ENCODE results near the gene PARD6B. TPM values are rescaled to one million over a fixed set of nuclear protein-coding genes. Genes with fewer than 3 reads are reported as not detected.

PARD6B gene
- 50.8 TPM for total RNA-seq

DNA sequence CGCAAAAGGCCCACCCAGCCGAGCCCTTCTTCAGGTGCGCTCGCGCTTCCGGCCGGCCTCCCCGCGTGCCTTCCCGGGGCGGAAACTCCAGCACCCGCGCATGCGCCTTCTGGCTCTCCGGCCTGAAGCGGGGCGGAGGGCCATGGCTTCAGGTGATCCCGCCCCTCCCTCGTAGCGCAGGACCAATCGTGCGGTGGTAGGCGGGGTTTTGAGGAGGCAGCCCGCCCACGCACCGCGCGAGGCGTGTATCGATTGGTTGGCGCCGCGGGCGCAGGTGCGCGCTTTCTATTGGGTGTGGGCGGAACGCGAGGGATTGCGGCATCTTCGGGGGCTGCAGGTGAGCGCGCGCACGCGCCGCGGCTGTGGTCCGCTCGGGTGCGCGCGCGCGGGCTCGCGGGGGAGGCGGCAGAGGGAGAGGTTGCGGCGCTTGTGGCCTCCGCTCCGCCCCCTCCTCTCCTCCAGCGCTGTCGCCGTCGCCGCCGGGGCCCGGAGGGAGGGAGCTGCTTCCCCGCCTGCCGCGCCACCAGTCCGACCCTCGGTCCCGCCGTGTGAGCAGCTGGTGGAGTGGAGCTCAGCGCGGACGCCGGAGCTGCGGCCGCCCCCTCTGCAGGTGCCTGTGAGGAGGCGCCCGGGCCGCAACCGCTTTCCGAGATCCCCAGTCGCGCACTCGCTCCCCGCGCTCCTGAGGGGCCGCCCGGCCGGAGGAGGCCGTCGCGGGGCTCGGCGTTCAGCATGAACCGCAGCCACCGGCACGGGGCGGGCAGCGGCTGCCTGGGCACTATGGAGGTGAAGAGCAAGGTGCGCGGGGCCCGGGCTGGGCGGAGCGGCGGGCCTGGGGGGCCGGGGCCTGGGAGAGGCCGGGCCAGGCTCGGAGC lies at the start of gene PARD6B:
Gene PARD6B (plus strand): TSS at position 526 of the 875 bp plus-strand sequence. CDS start 207 bp downstream, at position 733.

GRCh38 chr20:50690650-50691572 lies 40.5 kb upstream of the PARD6B start, which contains the start of gene RIPOR3:
Gene RIPOR3 (minus strand): TSS chr20:50691542. CDS start chr20:50691128, 414 bp downstream.

GRCh38 chr20:50794846-50795634 lies 63.7 kb downstream of the PARD6B start, which contains the start of gene BCAS4:
Gene BCAS4 (plus strand): TSS chr20:50795061. CDS start chr20:50795084, 23 bp downstream.

Other genes with a start within 250 kb of the PARD6B start
- 17.7 TPM for gene PTPN1, start 221.2 kb upstream of the PARD6B start, total RNA-seq
- gene RIPOR3, start 40.0 kb upstream of the PARD6B start, total RNA-seq, result 18.1 TPM
- gene BCAS4, start 63.5 kb downstream of the PARD6B start, total RNA-seq, result 4.8 TPM
- gene ADNP, start 199.9 kb downstream of the PARD6B start, total RNA-seq, result 59.9 TPM
- gene DPM1, start 227.0 kb downstream of the PARD6B start, total RNA-seq, result 42.2 TPM
- 6.0 TPM for gene MOCS3, start 227.2 kb downstream of the PARD6B start, total RNA-seq

All from metanephros (tissue), 1 donor.